Stimulated activated CD4-positive, alpha-beta T cell treated with anti-CD3 and anti-CD28 coated beads, Interleukin-1b, Interleukin-23, amount 100 ng/mL, for 24 hours (primary cell): ENCODE results near the gene HIP1R.

ENCODE experiments used
- DNase-seq, 4 experiments: peaks; one replicate each; pipeline ENCODE4 v3.0.0-alpha.2; 2020; ENCODE audit warnings: low read depth in 4 of 4, low spot score in 1 of 4

Gene HIP1R

GRCh38 chr12:122859303-122860039 is 24.2 kb downstream of the HIP1R start:
- DNase-seq, result no peak

GRCh38 chr12:122860040-122860853 is 25.0 kb downstream of the HIP1R start:
- DNase-seq, result peak; percentile 62 to 78 (median 70)

- no peak for DNase-seq
Measured at GRCh38 chr12:122860854-122861586, 25.8 kb downstream of the HIP1R start.

GRCh38 chr12:122861587-122861970 is 26.3 kb downstream of the HIP1R start:
- DNase-seq, result no peak

- DNase-seq, result no peak
Measured at GRCh38 chr12:122862110-122862634, 26.9 kb downstream of the HIP1R start.

- DNase-seq, result no peak
Measured at GRCh38 chr12:122862872-122863701, 27.8 kb downstream of the HIP1R start.

- DNase-seq, result no peak
Measured at GRCh38 chr12:122864894-122865253, 29.6 kb downstream of the HIP1R start.

- DNase-seq, result no peak
Measured at GRCh38 chr12:122865268-122866231, 30.3 kb downstream of the HIP1R start.

GRCh38 chr12:122866379-122866778 is 31.1 kb downstream of the HIP1R start:
- no peak for DNase-seq

- no peak for DNase-seq
Measured at GRCh38 chr12:122866950-122867607, 31.8 kb downstream of the HIP1R start.

- no peak for DNase-seq
Measured at GRCh38 chr12:122867691-122868461, 32.6 kb downstream of the HIP1R start.

- DNase-seq, result no peak
Measured at GRCh38 chr12:122868471-122869177, 33.4 kb downstream of the HIP1R start.

- DNase-seq, result no peak
Measured at GRCh38 chr12:122869207-122869973, 34.1 kb downstream of the HIP1R start.

GRCh38 chr12:122870163-122870842 is 35.0 kb downstream of the HIP1R start:
- DNase-seq, result no peak

- DNase-seq, result no peak
Measured at GRCh38 chr12:122870867-122871664, 35.8 kb downstream of the HIP1R start.
